G401.6 (cell line): ENCODE data around the gene PEX5L.
"Not testable (repeated sequence)": the region's sequence is repeated elsewhere in the genome, so short reads cannot be mapped to it uniquely, and the experiment has no call there.

Experiments used
- FAIRE-seq: peaks from 2 replicates; lab custom pipeline; 2012; peaks lifted over from hg19 to GRCh38; lab: Jason Lieb, UNC

The PEX5L gene

GRCh38 chr3:180008318-180008717, 28.4 kb downstream of the PEX5L start:
- FAIRE-seq, result not testable (repeated sequence)

GRCh38 chr3:180004542-180004941, 32.2 kb downstream of the PEX5L start:
- FAIRE-seq, result no peak

- FAIRE-seq, result no peak
Observed at GRCh38 chr3:180002006-180002405, 34.7 kb downstream of the PEX5L start.

GRCh38 chr3:180000500-180000899, 36.2 kb downstream of the PEX5L start:
- FAIRE-seq, result no peak

GRCh38 chr3:179995406-179995805, 41.3 kb downstream of the PEX5L start:
- no peak for FAIRE-seq

GRCh38 chr3:179991883-179992282, 44.9 kb downstream of the PEX5L start:
- no peak for FAIRE-seq

GRCh38 chr3:179991104-179991503, 45.6 kb downstream of the PEX5L start:
- no peak for FAIRE-seq

- FAIRE-seq, result no peak
Observed at GRCh38 chr3:179981646-179982045, 55.1 kb downstream of the PEX5L start.

- no peak for FAIRE-seq
Observed at GRCh38 chr3:179977356-179977755, 59.4 kb downstream of the PEX5L start.

- no peak for FAIRE-seq
Observed at GRCh38 chr3:179973931-179974361, 62.8 kb downstream of the PEX5L start.

GRCh38 chr3:179972881-179973423, 63.8 kb downstream of the PEX5L start:
- FAIRE-seq, result no peak

GRCh38 chr3:179971280-179971679, 65.5 kb downstream of the PEX5L start:
- FAIRE-seq, result no peak

- no peak for FAIRE-seq
Observed at GRCh38 chr3:179970746-179971145, 66.0 kb downstream of the PEX5L start.

GRCh38 chr3:179969525-179969924, 67.2 kb downstream of the PEX5L start:
- no peak for FAIRE-seq

GRCh38 chr3:179967622-179968021, 69.1 kb downstream of the PEX5L start:
- no peak for FAIRE-seq

GRCh38 chr3:179964890-179965289, 71.8 kb downstream of the PEX5L start:
- no peak for FAIRE-seq

- no peak for FAIRE-seq
Observed at GRCh38 chr3:179962629-179963387, 73.9 kb downstream of the PEX5L start.

- no peak for FAIRE-seq
Observed at GRCh38 chr3:179961703-179962078, 75.0 kb downstream of the PEX5L start.

GRCh38 chr3:179961071-179961702, 75.5 kb downstream of the PEX5L start:
- FAIRE-seq, result no peak

GRCh38 chr3:179958759-179959158, 78.0 kb downstream of the PEX5L start:
- no peak for FAIRE-seq

GRCh38 chr3:179958143-179958542, 78.6 kb downstream of the PEX5L start:
- no peak for FAIRE-seq

GRCh38 chr3:179957264-179957845, 79.4 kb downstream of the PEX5L start:
- no peak for FAIRE-seq

GRCh38 chr3:179956416-179956830, 80.3 kb downstream of the PEX5L start:
- no peak for FAIRE-seq
